Testis (tissue), 2 donors: Measurements from ENCODE around the gene TRAPPC12.

Source experiments
- CTCF ChIP-seq, 3 experiments: fragments of 450-650 bp in 2 of 3; fragments of 200-600 bp in 1 of 3; sonication (generic) in 1 of 3; IDR thresholded peaks; one replicate each; pipeline ENCODE4 v1.5.1; 2016 to 2019; ENCODE audit warnings: antibody characterized with exemption in 3 of 3, mild to moderate bottlenecking in 2 of 3, moderate library complexity in 1 of 3
- POLR2A ChIP-seq: fragments of 450-650 bp; IDR thresholded peaks from one replicate; pipeline ENCODE4 v1.6.1; 2017; ENCODE audit warnings: antibody characterized with exemption, mild to moderate bottlenecking, moderate library complexity

GRCh38 chr2:3411103-3411502 lies 31.6 kb downstream of the TRAPPC12 start:
- TF ChIP-seq CTCF (IDR thresholded peaks at IDR 0.05): no peak
- no peak for TF ChIP-seq POLR2A
